ENCODE measurements around the gene ASTN2. TPM values are rescaled to one million over a fixed set of nuclear protein-coding genes. Genes with fewer than 3 reads are reported as not detected.

Gene ASTN2
- polyA plus RNA-seq, 1 donor from 2014 or later, result 6.8 TPM

GRCh38 chr9:116712781-116713180 is 702.1 kb downstream of the ASTN2 start:
- Histone ChIP-seq H3K9me3 (ENCODE audit: low read length) (no peaks in the 10 kb centered on the region), H3K4me3 (ENCODE audit: low read length) (no peak overlapping the region), H3F3A (ENCODE audit: insufficient read depth, low read length, poor library complexity, severe bottlenecking) (no peaks in the 10 kb centered on the region), H3K36me3 (ENCODE audit: insufficient read depth, low read length) (no peaks in the 10 kb centered on the region), H4K20me1 (ENCODE audit: insufficient read depth) (no peaks in the 10 kb centered on the region), H3K9ac (ENCODE audit: low read length) (no peak overlapping the region), H2AFZ (ENCODE audit: low read depth, low read length) (no peak overlapping the region), H3K4me2 (ENCODE audit: low read length) (no peak overlapping the region), H3K79me2 (replicated peaks; ENCODE audit: insufficient read depth, low read length) (no peaks in the 10 kb centered on the region), H3K27me3 (ENCODE audit: insufficient read depth, low read depth, low read length) (no peaks in the 10 kb centered on the region), H3K9me2 (ENCODE audit: insufficient read depth, low read length) (no peaks in the 10 kb centered on the region), H3K27ac (ENCODE audit: low read length) (no peak overlapping the region)
- TF ChIP-seq SMC3 (conservative IDR thresholded peaks at IDR 0.05; ENCODE audit: poor library complexity) (no peak), RAD21 (conservative IDR thresholded peaks at IDR 0.05) (no peak), MXI1 (conservative IDR thresholded peaks at IDR 0.05; ENCODE audit: poor library complexity, severe bottlenecking) (no peak), EP300 (conservative IDR thresholded peaks at IDR 0.05; ENCODE audit: poor library complexity, severe bottlenecking) (no peak), CTCF (IDR thresholded peaks at IDR 0.05; ENCODE audit: poor library complexity, severe bottlenecking) (no peak), EZH2 (IDR thresholded peaks at IDR 0.05; ENCODE audit: borderline replicate concordance, insufficient read depth, low read length, poor library complexity, severe bottlenecking) (no peak), REST (IDR thresholded peaks at IDR 0.05; ENCODE audit: borderline replicate concordance) (no peak), TAF1 (IDR thresholded peaks at IDR 0.05; ENCODE audit: low read depth) (no peak), POLR2AphosphoS5 (IDR thresholded peaks at IDR 0.05) (no peak)

- Histone ChIP-seq H3K36me3 (ENCODE audit: insufficient read depth, low read length) (no peaks in the 10 kb centered on the region), H3K9me2 (ENCODE audit: insufficient read depth, low read length) (no peaks in the 10 kb centered on the region), H3K27ac (ENCODE audit: low read length) (no peak overlapping the region), H3K4me3 (ENCODE audit: low read length) (no peak overlapping the region), H3K9ac (ENCODE audit: low read length) (no peak overlapping the region), H3K27me3 (ENCODE audit: insufficient read depth, low read depth, low read length) (no peaks in the 10 kb centered on the region), H3K9me3 (ENCODE audit: low read length) (no peaks in the 10 kb centered on the region), H3F3A (ENCODE audit: insufficient read depth, low read length, poor library complexity, severe bottlenecking) (no peaks in the 10 kb centered on the region), H2AFZ (ENCODE audit: low read depth, low read length) (no peak overlapping the region), H3K4me2 (ENCODE audit: low read length) (no peak overlapping the region), H3K79me2 (replicated peaks; ENCODE audit: insufficient read depth, low read length) (no peaks in the 10 kb centered on the region), H4K20me1 (ENCODE audit: insufficient read depth) (no peaks in the 10 kb centered on the region)
- no peak for TF ChIP-seq CTCF (IDR thresholded peaks at IDR 0.05; ENCODE audit: poor library complexity, severe bottlenecking)
- no peak for TF ChIP-seq EZH2 (IDR thresholded peaks at IDR 0.05; ENCODE audit: borderline replicate concordance, insufficient read depth, low read length, poor library complexity, severe bottlenecking)
- TF ChIP-seq MXI1 (conservative IDR thresholded peaks at IDR 0.05; ENCODE audit: poor library complexity, severe bottlenecking), result no peak
- TF ChIP-seq EP300 (conservative IDR thresholded peaks at IDR 0.05; ENCODE audit: poor library complexity, severe bottlenecking), result no peak
- no peak for TF ChIP-seq RAD21 (conservative IDR thresholded peaks at IDR 0.05)
- no peak for TF ChIP-seq SMC3 (conservative IDR thresholded peaks at IDR 0.05; ENCODE audit: poor library complexity)
- TF ChIP-seq POLR2AphosphoS5 (IDR thresholded peaks at IDR 0.05), result no peak
- TF ChIP-seq REST (IDR thresholded peaks at IDR 0.05; ENCODE audit: borderline replicate concordance), result no peak
- TF ChIP-seq TAF1 (IDR thresholded peaks at IDR 0.05; ENCODE audit: low read depth), result no peak
Observed at GRCh38 chr9:116706310-116707290, 708.3 kb downstream of the ASTN2 start.
